GM18870 (cell line): ENCODE measurements around the gene TSPAN9.

Experiments
- ATAC-seq: cut with Tn5 transposase; IDR thresholded peaks from one replicate; pipeline ENCODE4 v1.9.1; 2021; ENCODE audit warnings: moderate library complexity; ENCODE audit not compliant: unreplicated experiment

Gene TSPAN9

DNA sequence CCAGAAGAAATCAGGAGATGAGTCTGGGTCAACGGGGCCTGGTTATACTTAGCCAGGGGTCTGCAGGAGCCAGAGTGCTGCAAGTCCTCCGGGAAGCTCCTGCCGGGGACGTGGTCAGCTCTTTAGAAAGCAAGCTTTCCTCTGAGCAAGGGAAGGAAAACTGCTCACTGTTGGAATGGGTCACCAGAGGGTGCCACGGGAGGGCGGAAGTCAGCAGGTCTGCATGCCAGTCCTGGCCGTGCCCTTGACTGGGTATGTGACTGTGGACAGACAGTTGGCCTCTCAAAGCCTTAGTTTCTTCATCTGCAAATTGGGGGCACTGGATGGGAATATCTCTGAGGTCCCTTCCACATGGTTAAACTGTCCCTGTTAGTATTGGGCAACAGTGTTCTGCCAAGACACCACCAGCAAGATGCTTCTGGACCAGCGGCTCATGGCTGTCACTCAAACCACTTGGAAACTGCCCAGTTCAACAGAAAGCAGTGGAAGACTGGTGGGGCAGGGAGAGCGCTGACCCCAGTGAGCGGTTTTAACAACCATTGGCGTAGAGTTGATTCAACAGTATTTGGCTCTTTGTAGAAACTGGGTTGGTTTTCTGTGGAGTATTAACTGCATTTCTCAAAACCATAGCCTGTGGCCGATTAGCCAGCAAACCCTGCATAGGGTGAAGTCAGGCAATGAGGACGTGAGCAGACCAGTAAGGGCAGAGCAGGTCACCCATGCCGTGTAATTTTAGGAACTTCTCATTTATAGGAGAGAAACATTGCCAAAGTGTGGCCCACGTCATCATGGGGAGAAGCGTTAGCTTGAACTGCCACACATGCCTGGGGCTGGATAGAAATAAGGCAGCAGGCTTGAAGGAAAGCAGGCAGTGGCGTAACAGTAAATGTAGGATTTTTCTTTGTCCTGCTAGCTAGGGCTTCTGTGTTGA lies 249.9 kb downstream of the TSPAN9 start:
- ATAC-seq = no peak

DNA sequence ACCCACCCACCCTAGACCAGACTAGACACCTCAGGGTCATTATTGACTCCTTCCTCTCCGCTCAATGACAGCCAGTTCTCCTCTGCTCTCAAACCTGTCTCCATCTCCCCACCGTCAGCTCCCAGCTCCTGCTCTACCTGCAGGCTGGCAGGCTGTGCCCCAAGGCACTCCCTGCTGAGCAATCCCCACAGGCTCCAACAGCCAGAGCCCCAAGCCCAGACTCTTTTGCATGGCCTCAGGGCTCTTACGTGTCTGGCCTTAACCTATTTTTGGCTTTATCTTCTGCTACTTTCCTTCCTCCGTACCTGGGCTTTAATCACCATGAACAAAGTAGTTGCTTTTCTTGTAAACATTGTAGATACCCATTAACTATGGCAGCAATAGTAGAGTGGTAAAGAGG lies 250.9 kb downstream of the TSPAN9 start:
- no peak for ATAC-seq

- ATAC-seq = no peak
Observed at GRCh38 chr12:3328571-3328970, 251.4 kb downstream of the TSPAN9 start.

- no peak for ATAC-seq
Observed at GRCh38 chr12:3329361-3329760, 252.2 kb downstream of the TSPAN9 start.

- no peak for ATAC-seq
Observed at GRCh38 chr12:3330976-3331510, 253.9 kb downstream of the TSPAN9 start.

GRCh38 chr12:3332188-3332587 lies 255.0 kb downstream of the TSPAN9 start:
- ATAC-seq = no peak

DNA sequence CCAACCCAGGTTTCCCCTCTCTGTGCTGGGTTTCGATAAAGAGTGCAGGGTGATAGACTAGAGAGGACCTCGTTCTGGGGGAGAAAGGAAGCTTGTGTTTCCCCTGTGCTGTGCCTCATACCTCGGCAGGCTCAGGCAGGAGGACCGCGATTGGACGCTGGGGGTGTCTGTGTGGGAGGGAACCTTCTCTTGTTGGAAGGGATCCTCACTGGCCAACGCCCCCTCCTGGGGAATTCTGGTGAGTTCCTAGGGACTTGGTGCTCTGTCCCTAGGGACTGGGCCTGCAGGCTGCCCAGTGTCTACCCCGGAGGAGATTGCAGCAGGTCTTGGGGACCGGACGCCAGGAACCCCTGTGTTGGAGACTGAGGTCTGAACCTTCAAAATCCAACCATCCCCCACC lies 256.4 kb downstream of the TSPAN9 start:
- ATAC-seq = no peak

DNA sequence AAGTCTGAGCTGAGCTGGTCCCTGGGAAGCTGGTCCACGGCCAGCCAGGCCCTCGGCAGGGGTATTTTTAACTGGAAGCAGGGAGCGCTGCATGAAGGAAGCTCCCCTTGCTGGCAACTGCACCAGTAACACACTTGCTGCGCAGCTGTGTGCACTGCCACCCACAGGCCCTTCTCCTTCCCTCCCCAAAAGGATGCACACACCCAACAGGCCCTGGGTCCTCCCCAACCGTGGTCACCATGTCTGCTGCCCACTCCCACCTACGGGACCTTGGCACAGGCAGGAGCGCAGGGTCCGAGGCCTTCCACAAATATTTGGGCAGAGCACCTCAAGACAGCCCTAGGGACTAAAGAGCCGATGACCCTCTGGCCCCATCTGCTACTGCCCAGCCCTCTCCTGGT lies 256.8 kb downstream of the TSPAN9 start:
- no peak for ATAC-seq

DNA sequence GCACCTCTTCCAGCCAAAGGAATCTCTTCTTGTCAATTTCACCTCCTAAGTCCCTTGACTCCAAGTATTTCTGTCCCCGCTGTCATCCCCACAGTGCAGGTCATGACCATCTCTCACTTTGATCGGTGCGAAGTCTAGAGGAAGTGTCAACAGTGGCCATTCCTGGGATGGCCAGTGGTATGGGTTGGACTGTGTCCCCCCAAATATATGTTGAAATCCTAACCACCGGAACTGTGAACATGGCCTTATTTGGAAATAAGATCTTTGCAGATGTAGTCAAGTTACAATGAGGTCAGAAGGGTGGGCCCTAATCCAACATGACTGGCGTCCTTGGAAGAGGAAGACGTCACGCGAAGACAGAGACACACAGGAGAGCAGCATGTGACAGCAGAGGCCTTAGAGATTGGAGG lies 257.9 kb downstream of the TSPAN9 start:
- ATAC-seq = no peak
